ENCODE data around the gene PDSS2. TPM values are rescaled to one million over a fixed set of nuclear protein-coding genes. Genes with fewer than 3 reads are reported as not detected.

Gene PDSS2
- polyA plus RNA-seq, 1 donor from 2014 or later: 4.6 TPM

GRCh38 chr6:107216197-107216933 lies 243.0 kb downstream of the PDSS2 start:
- Histone ChIP-seq H3F3A (ENCODE audit: insufficient read depth, low read length, poor library complexity, severe bottlenecking) (no peaks in the 10 kb centered on the region), H3K79me2 (replicated peaks; ENCODE audit: insufficient read depth, low read length) (no peaks in the 10 kb centered on the region), H3K9me3 (ENCODE audit: low read length) (no peaks in the 10 kb centered on the region)

DNA sequence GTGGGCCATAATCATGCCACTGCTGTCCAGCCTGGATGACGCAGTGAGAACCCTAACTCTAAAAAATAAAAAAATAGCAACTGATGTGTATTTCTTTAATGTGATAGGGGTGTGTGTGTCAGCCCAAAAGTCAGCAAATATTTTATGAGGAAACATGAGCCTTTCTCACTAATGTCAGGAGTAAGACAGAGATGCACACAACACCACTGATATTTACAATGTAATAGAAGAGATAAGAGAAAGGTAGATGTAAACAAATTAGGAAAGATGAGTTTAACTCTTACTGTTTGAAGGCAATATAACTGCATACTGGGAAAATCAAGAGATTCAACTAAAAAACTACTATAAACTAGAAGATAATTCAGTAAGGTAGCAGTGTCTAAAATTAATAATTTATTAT lies 244.0 kb downstream of the PDSS2 start:
- H4K20me1 ChIP-seq (ENCODE audit: insufficient read depth): no peaks in the 10 kb centered on the region
- H3K4me3 ChIP-seq (ENCODE audit: low read length): no peak overlapping the region
- H2AFZ ChIP-seq (ENCODE audit: low read depth, low read length): no peak overlapping the region
- H3K9ac ChIP-seq (ENCODE audit: low read length): no peak overlapping the region
- H3K27me3 ChIP-seq (ENCODE audit: insufficient read depth, low read depth, low read length): no peaks in the 10 kb centered on the region
- no peaks in the 10 kb centered on the region for H3K36me3 ChIP-seq (ENCODE audit: insufficient read depth, low read length)
- H3F3A ChIP-seq (ENCODE audit: insufficient read depth, low read length, poor library complexity, severe bottlenecking): no peaks in the 10 kb centered on the region
- H3K4me2 ChIP-seq (ENCODE audit: low read length): no peak overlapping the region
- H3K79me2 ChIP-seq (replicated peaks; ENCODE audit: insufficient read depth, low read length): no peaks in the 10 kb centered on the region
- H3K27ac ChIP-seq (ENCODE audit: low read length): no peak overlapping the region
- no peaks in the 10 kb centered on the region for H3K9me2 ChIP-seq (ENCODE audit: insufficient read depth, low read length)
- no peaks in the 10 kb centered on the region for H3K9me3 ChIP-seq (ENCODE audit: low read length)
- TF ChIP-seq TAF1 (IDR thresholded peaks at IDR 0.05; ENCODE audit: low read depth) (no peak), EP300 (conservative IDR thresholded peaks at IDR 0.05; ENCODE audit: poor library complexity, severe bottlenecking) (no peak), EZH2 (IDR thresholded peaks at IDR 0.05; ENCODE audit: borderline replicate concordance, insufficient read depth, low read length, poor library complexity, severe bottlenecking) (no peak), RAD21 (conservative IDR thresholded peaks at IDR 0.05) (no peak), SMC3 (conservative IDR thresholded peaks at IDR 0.05; ENCODE audit: poor library complexity) (no peak), POLR2AphosphoS5 (IDR thresholded peaks at IDR 0.05) (no peak), MXI1 (conservative IDR thresholded peaks at IDR 0.05; ENCODE audit: poor library complexity, severe bottlenecking) (no peak)
- TF ChIP-seq, protein P1, sequence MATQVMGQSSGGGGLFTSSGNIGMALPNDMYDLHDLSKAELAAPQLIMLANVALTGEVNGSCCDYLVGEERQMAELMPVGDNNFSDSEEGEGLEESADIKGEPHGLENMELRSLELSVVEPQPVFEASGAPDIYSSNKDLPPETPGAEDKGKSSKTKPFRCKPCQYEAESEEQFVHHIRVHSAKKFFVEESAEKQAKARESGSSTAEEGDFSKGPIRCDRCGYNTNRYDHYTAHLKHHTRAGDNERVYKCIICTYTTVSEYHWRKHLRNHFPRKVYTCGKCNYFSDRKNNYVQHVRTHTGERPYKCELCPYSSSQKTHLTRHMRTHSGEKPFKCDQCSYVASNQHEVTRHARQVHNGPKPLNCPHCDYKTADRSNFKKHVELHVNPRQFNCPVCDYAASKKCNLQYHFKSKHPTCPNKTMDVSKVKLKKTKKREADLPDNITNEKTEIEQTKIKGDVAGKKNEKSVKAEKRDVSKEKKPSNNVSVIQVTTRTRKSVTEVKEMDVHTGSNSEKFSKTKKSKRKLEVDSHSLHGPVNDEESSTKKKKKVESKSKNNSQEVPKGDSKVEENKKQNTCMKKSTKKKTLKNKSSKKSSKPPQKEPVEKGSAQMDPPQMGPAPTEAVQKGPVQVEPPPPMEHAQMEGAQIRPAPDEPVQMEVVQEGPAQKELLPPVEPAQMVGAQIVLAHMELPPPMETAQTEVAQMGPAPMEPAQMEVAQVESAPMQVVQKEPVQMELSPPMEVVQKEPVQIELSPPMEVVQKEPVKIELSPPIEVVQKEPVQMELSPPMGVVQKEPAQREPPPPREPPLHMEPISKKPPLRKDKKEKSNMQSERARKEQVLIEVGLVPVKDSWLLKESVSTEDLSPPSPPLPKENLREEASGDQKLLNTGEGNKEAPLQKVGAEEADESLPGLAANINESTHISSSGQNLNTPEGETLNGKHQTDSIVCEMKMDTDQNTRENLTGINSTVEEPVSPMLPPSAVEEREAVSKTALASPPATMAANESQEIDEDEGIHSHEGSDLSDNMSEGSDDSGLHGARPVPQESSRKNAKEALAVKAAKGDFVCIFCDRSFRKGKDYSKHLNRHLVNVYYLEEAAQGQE (IDR thresholded peaks at IDR 0.05; ENCODE audit: borderline replicate concordance): no peak

More at GRCh38 chr6:107216197-107216933, 243.0 kb downstream of the PDSS2 start:
- H3K4me3 ChIP-seq (ENCODE audit: low read length): no peak overlapping the region
- H3K9me2 ChIP-seq (ENCODE audit: insufficient read depth, low read length): no peaks in the 10 kb centered on the region
- TF ChIP-seq EP300 (conservative IDR thresholded peaks at IDR 0.05; ENCODE audit: poor library complexity, severe bottlenecking): no peak
- TF ChIP-seq CTCF (IDR thresholded peaks at IDR 0.05; ENCODE audit: poor library complexity, severe bottlenecking): no peak
- no peak for TF ChIP-seq TAF1 (IDR thresholded peaks at IDR 0.05; ENCODE audit: low read depth)
- no peak for TF ChIP-seq MXI1 (conservative IDR thresholded peaks at IDR 0.05; ENCODE audit: poor library complexity, severe bottlenecking)
- TF ChIP-seq, protein P1 (IDR thresholded peaks at IDR 0.05; ENCODE audit: borderline replicate concordance): no peak
- TF ChIP-seq SMC3 (conservative IDR thresholded peaks at IDR 0.05; ENCODE audit: poor library complexity): no peak
- no peak for TF ChIP-seq EZH2 (IDR thresholded peaks at IDR 0.05; ENCODE audit: borderline replicate concordance, insufficient read depth, low read length, poor library complexity, severe bottlenecking)
- no peak for TF ChIP-seq POLR2AphosphoS5 (IDR thresholded peaks at IDR 0.05)
- TF ChIP-seq RAD21 (conservative IDR thresholded peaks at IDR 0.05): no peak
- H3K27me3 ChIP-seq (ENCODE audit: insufficient read depth, low read depth, low read length): no peaks in the 10 kb centered on the region
- H3K9ac ChIP-seq (ENCODE audit: low read length): no peak overlapping the region
- H3K4me2 ChIP-seq (ENCODE audit: low read length): no peak overlapping the region
- H4K20me1 ChIP-seq (ENCODE audit: insufficient read depth): no peaks in the 10 kb centered on the region
- H2AFZ ChIP-seq (ENCODE audit: low read depth, low read length): no peak overlapping the region
- no peak overlapping the region for H3K27ac ChIP-seq (ENCODE audit: low read length)
- H3K36me3 ChIP-seq (ENCODE audit: insufficient read depth, low read length): no peaks in the 10 kb centered on the region
